HepG2 (cell line): ENCODE results near the gene PPP1R16B. TPM values are rescaled to one million over a fixed set of nuclear protein-coding genes. Genes with fewer than 3 reads are reported as not detected.

ENCODE experiments used
- ATAC-seq: fragments of 200-7000 bp; cut with Tn5 transposase; 3 replicates; pipeline ENCODE4 v1.9.1; 2020; ENCODE audit warnings: mild to moderate bottlenecking, moderate library complexity
- BruUV-seq: library from RNA; stranded (reverse); fragments of 400-500 nt; replicated peaks from 2 replicates; lab custom pipeline; 2021; lab: Mats Ljungman, UMichigan
- CTCF ChIA-PET: fragments of 300-600 bp; formaldehyde crosslinking; extraction: SDS; loops from one replicate; lab custom pipeline; 2021; ENCODE audit warnings: low total read pairs, inconsistent platforms, low intra/inter-chr PET ratio; lab: Yijun Ruan, JAX
- POLR2A ChIA-PET: fragments of 350-600 bp; sonication (Branson Sonifier 250); formaldehyde crosslinking; loops from one replicate; lab custom pipeline; 2020; ENCODE audit warnings: antibody characterized with exemption, inconsistent platforms; lab: Yijun Ruan, JAX
- DNase-seq: peaks from one replicate; pipeline ENCODE4 v3.0.0-alpha.2; 2015; ENCODE audit warnings: low spot score
- FAIRE-seq: peaks from 3 replicates; lab custom pipeline; 2011; peaks lifted over from hg19 to GRCh38; lab: Jason Lieb, UNC
- H2AFZ ChIP-seq: one replicate; pipeline ENCODE4 v1.6.1; 2011; ENCODE audit warnings: low read length, inconsistent platforms
- H3K27ac ChIP-seq: fragments of 300-600 bp; 3 replicates; pipeline ENCODE4 v1.8.0; 2011; ENCODE audit warnings: mixed run types, mild to moderate bottlenecking, mixed read lengths, low read length, inconsistent platforms; ENCODE audit not compliant: insufficient read depth; ENCODE audit errors: extremely low read length
- H3K27me3 ChIP-seq, 2 experiments: fragments of 200-600 bp in 1 of 2; 2 replicates in 1 of 2; 3 replicates in 1 of 2; pipeline versions ENCODE4 v1.6.0 to v1.8.0; 2011; ENCODE audit warnings: low read length in 2 of 2, mild to moderate bottlenecking in 2 of 2, moderate library complexity in 2 of 2, inconsistent platforms in 1 of 2; ENCODE audit not compliant: insufficient read depth in 2 of 2, control insufficient read depth in 1 of 2
- H3K36me3 ChIP-seq, 2 experiments: fragments of 200-600 bp in 1 of 2; replicated peaks in 1 of 2; 2 replicates in 1 of 2; 3 replicates in 1 of 2; pipeline versions ENCODE4 v1.5.1 to v1.8.0; 2011; ENCODE audit warnings: low read length in 2 of 2, inconsistent platforms in 1 of 2; ENCODE audit not compliant: insufficient read depth in 2 of 2, control insufficient read depth in 1 of 2
- H3K4me1 ChIP-seq: 2 replicates; pipeline ENCODE4 v1.5.1; 2012; ENCODE audit warnings: low read length, inconsistent platforms; ENCODE audit not compliant: insufficient read depth
- H3K4me2 ChIP-seq: 2 replicates; pipeline ENCODE4 v1.6.0; 2011; ENCODE audit warnings: low read depth, low read length, inconsistent platforms
- H3K4me3 ChIP-seq, 3 experiments: fragments of 200-600 bp in 1 of 3; sonication (generic), shearing (Covaris generic) in 1 of 3; replicated peaks in 1 of 3; 2 replicates each; pipeline ENCODE4 v1.5.1; 2011 to 2016; ENCODE audit warnings: low read length in 3 of 3, inconsistent platforms in 2 of 3, low read depth in 2 of 3, mild to moderate bottlenecking in 2 of 3, control low read depth in 1 of 3, mixed read lengths in 1 of 3; ENCODE audit not compliant: insufficient read depth in 1 of 3
- H3K79me2 ChIP-seq: one replicate; pipeline ENCODE4 v1.6.1; 2011; ENCODE audit warnings: low read length, inconsistent platforms; ENCODE audit not compliant: insufficient read depth
- H3K9ac ChIP-seq: 2 replicates; pipeline ENCODE4 v1.6.0; 2011; ENCODE audit warnings: mild to moderate bottlenecking, low read depth, low read length, inconsistent platforms; ENCODE audit not compliant: insufficient read depth
- H3K9me3 ChIP-seq: 2 replicates; pipeline ENCODE4 v1.5.1; 2012; ENCODE audit warnings: mild to moderate bottlenecking, low read length
- H4K20me1 ChIP-seq: 2 replicates; pipeline ENCODE4 v1.6.0; 2011; ENCODE audit warnings: inconsistent platforms, mild to moderate bottlenecking, low read length, moderate library complexity; ENCODE audit not compliant: insufficient read depth
- FOXM1 ChIP-seq: sonication (generic); formaldehyde crosslinking; IDR thresholded peaks from 2 replicates; pipeline ENCODE4 v1.5.0; 2020; ENCODE audit warnings: missing genetic modification reagents
- PAF1 ChIP-seq: IDR thresholded peaks from 2 replicates; pipeline ENCODE4 v1.6.1; 2016; ENCODE audit warnings: missing genetic modification reagents, missing compliant biosample characterization
- RXRA ChIP-seq: sonication (generic); formaldehyde crosslinking; IDR thresholded peaks from 2 replicates; pipeline ENCODE4 v1.5.1; 2020; ENCODE audit warnings: missing genetic modification reagents
- TCF7 ChIP-seq: sonication (generic); IDR thresholded peaks from 2 replicates; pipeline ENCODE4 v1.6.1; 2016; ENCODE audit warnings: antibody characterized with exemption, low read depth
- THYN1 ChIP-seq: sonication (generic); formaldehyde crosslinking; IDR thresholded peaks from 2 replicates; pipeline ENCODE4 v1.8.1; 2023; ENCODE audit warnings: low read depth, mild to moderate bottlenecking, moderate library complexity, missing genetic modification reagents, borderline replicate concordance
- ZNF205 ChIP-seq: IDR thresholded peaks from 2 replicates; pipeline ENCODE4 v1.6.1; 2018; ENCODE audit warnings: missing biosample characterization, missing genetic modification reagents
- ZNF431 ChIP-seq: sonication (generic); formaldehyde crosslinking; IDR thresholded peaks from 2 replicates; pipeline ENCODE4 v1.9.0; 2022; ENCODE audit warnings: missing genetic modification reagents, low read depth, mild to moderate bottlenecking, borderline replicate concordance
- WGBS: methylation state at CpG from one replicate; pipeline ENCODE4 v1.1.6; 2017; ENCODE audit warnings: low lambda C conversion rate; 5-methylcytosine and 5-hydroxymethylcytosine counted together
- in situ Hi-C: cut with HindIII; loops from 2 replicates; pipeline ENCODE4 v1.10.0; 2017; ENCODE audit warnings: low pct_unique_long_range_greater_than_20kb; ENCODE audit not compliant: extremely low pct_ligation_motif_present
- intact Hi-C: fragments of 100-400 bp; cut with micrococcal nuclease; formaldehyde crosslinking; loops from one replicate; pipeline ENCODE4 v1.10.0; 2022; ENCODE audit not compliant: unreplicated experiment
- polyA plus RNA-seq, 8 experiments: library from polyadenylated mRNA; depleted of rRNA in 3 of 8; stranded (reverse) in 7 of 8; unstranded in 1 of 8; fragments of >200 nt; fragmentation: Illumina TruSeq in 4 of 8; extraction: Trizol in 4 of 8; gene quantifications; 2 replicates each; pipeline versions ENCODE4 v1.2.1 to v1.2.3, GENCODE V29; 2011 to 2016; ENCODE audit warnings: low read depth in 4 of 8, missing spikeins in 1 of 8, mixed read lengths in 1 of 8; ENCODE audit not compliant: insufficient read depth in 1 of 8
- total RNA-seq, 5 experiments: library from RNA; depleted of rRNA; stranded (reverse); fragments of >200 nt; fragmentation: Illumina TruSeq; extraction: Trizol; gene quantifications; 2 replicates each; pipeline ENCODE4 v1.2.3, GENCODE V29; 2016; ENCODE audit warnings: low read depth in 1 of 5
- TF ChIP-seq, protein P1 (sequence below): sonication (generic); formaldehyde crosslinking; IDR thresholded peaks from 2 replicates; pipeline ENCODE4 v1.5.0; 2020; ENCODE audit warnings: mild to moderate bottlenecking, missing genetic modification reagents

Gene PPP1R16B
- total and polyA plus RNA-seq, 2 of the 13 experiments (the other 11 are each of a cell fraction or from before 2014, with no cell fraction given): 0.02 to 0.11 TPM

DNA sequence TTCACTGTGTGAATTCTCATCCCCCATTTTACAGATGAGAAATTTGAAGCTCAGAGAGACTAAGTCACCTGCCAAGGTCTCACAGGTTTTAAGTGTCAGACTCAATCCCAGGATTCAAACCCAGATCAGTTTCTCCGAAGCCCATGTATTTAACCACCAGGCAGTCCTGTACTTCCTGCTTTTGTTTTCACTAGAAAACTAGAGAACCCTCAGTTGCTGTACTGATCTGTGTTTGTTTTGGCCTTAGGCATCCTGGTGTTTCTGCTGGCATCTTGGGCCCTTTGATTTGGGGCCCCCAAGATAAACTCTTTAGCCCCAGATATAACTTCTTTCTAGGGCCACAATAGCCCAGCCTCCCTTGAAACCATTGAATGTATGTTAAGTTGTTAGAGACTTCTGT, 36.5 kb downstream of the PPP1R16B start:
- Histone ChIP-seq H3K27ac (no peak overlapping the region), H3K4me1 (no peaks in the 10 kb centered on the region), H3K79me2 (no peaks in the 10 kb centered on the region), H3K4me3 (no peak overlapping the region), H3K9ac (no peak overlapping the region), H3K36me3 (no peaks in the 10 kb centered on the region), H3K27me3 (peaks cover 0 to 12% of the 10 kb centered on the region in 2 experiments; a peak in 2 of 5 replicates), H3K4me2 (no peak overlapping the region), H3K9me3 (no peaks in the 10 kb centered on the region), H4K20me1 (no peaks in the 10 kb centered on the region), H2AFZ (no peak overlapping the region)
- DNase-seq (no peak), ATAC-seq (no peak), FAIRE-seq (no peak)
- intact Hi-C loops: no loop called here
- 63% methylated on average over 1 of the region's 1 CpG for WGBS
- TF ChIP-seq TCF7 (no peak), PAF1 (no peak), RXRA (no peak), FOXM1 (CRISPR knock-in tag) (no peak), ZNF431 (no peak), ZNF205 (CRISPR knock-in tag) (no peak), THYN1 (CRISPR knock-in tag) (no peak)
- TF ChIP-seq, protein P1, sequence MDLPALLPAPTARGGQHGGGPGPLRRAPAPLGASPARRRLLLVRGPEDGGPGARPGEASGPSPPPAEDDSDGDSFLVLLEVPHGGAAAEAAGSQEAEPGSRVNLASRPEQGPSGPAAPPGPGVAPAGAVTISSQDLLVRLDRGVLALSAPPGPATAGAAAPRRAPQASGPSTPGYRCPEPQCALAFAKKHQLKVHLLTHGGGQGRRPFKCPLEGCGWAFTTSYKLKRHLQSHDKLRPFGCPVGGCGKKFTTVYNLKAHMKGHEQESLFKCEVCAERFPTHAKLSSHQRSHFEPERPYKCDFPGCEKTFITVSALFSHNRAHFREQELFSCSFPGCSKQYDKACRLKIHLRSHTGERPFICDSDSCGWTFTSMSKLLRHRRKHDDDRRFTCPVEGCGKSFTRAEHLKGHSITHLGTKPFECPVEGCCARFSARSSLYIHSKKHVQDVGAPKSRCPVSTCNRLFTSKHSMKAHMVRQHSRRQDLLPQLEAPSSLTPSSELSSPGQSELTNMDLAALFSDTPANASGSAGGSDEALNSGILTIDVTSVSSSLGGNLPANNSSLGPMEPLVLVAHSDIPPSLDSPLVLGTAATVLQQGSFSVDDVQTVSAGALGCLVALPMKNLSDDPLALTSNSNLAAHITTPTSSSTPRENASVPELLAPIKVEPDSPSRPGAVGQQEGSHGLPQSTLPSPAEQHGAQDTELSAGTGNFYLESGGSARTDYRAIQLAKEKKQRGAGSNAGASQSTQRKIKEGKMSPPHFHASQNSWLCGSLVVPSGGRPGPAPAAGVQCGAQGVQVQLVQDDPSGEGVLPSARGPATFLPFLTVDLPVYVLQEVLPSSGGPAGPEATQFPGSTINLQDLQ (CRISPR knock-in tag): no peak
- in situ Hi-C loops: no loop called here
- BruUV-seq: no TSS peak
- POLR2A ChIA-PET: no interaction called here
- CTCF ChIA-PET: no interaction called here
